ENCODE measurements around the gene RILP.
A peak's percentile ranks its signal among the peaks of the same experiment; 100 is the strongest.

Gene RILP

DNA sequence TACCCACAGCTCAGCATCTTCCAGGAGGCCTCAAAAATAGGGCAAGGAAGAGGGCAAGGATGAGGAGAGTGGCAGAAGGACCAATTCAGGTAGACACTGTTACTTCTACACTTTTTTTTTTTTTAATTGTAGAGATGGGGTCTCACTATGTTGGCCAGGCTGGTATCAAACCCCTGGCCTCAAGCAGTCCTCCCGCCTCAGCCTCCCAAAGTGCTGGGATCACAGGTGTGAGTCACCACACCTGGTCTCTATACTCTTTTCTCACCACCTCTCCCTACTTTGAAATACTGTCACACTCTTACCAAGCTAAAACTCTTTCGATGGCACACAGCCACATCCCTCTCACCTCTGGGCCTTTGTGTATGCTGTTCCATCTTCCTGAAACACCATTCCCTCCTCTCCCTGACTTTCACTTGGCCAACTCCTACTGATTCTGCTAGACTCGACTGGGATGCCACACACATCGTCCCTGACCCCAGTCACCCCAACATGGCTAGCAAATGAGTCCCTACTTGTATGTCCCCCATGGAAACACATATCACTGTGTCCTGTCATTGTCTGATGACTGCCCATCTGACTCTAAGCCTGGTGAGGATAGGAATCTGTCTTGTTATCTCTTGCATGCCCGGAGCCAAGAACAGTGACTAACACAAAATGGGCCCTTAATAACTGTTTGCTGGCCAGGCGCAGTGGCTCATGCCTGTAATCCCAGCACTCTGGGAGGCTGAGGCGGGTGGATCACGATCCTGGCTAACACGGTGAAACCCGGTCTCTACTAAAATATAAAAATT, 13.8 kb downstream of the RILP start:
- intact Hi-C loops (cut with DNase I), result no loop called here
- no peak for DNase-seq

DNA sequence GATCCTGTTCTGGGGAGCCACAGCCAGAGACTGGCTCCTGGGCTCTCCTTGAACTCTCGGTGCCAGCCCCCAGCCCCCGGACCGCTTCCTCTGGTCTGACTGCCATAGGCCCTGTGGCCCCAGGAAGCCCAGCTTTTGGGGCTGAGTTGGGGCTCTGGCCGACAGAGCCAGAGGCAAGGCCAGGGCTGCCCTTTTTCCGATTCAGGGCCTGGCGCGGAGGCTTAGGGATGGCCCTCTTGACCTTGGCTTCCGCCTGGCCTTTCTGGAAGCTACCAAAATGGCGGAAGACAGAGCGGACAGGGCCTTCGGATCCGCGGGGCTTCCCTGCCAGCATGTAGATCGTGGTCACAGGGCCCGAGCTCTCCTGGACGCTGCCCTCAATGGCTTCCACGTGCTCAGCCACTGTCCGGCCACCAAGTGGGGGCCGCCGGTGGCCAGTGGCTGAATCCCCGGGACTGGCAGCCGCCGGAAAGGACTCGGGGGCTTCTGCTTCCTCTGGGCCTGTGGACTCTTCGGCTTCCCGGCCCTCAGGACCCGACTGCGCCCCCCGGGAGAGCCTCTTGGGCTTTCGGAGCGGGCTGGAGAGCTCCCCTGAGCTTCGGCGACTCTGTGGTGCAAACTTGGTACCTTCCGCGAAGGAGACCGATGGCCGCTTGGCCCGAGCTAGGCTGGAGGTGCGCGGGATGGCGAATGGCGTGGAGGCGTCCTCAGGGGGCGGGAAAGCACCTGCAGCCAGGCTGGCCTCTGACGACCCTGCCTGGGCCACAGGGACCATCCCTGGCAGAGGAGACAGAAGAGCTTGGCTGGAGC, 14.6 kb downstream of the RILP start:
- no peak for DNase-seq
- intact Hi-C loops (cut with DNase I), result no loop called here

DNA sequence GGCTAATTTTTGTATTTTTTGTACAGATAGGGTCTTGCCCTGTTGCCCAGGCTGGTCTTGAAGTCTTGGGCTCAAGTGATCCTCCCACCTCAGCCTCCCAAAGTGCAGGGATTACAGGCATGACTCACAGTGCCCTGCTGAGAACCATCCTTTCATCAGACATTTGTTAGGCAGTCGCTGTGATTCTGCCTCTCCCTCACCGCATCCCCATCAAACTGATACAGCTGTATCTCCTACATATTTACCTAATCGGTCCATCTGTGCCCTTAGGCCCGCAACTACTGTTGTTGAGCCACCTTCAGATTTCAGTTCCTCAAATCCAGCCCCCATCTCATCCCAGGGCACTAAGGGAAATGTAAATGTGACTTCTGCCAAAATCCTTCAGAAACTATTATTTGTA, 19.0 kb downstream of the RILP start:
- DNase-seq, result no peak
- intact Hi-C loops (cut with DNase I), result loop anchor here (1.0 kb wide), 1 partner anchor 56 kb away; no protein-coding TSS in a partner anchor

DNA sequence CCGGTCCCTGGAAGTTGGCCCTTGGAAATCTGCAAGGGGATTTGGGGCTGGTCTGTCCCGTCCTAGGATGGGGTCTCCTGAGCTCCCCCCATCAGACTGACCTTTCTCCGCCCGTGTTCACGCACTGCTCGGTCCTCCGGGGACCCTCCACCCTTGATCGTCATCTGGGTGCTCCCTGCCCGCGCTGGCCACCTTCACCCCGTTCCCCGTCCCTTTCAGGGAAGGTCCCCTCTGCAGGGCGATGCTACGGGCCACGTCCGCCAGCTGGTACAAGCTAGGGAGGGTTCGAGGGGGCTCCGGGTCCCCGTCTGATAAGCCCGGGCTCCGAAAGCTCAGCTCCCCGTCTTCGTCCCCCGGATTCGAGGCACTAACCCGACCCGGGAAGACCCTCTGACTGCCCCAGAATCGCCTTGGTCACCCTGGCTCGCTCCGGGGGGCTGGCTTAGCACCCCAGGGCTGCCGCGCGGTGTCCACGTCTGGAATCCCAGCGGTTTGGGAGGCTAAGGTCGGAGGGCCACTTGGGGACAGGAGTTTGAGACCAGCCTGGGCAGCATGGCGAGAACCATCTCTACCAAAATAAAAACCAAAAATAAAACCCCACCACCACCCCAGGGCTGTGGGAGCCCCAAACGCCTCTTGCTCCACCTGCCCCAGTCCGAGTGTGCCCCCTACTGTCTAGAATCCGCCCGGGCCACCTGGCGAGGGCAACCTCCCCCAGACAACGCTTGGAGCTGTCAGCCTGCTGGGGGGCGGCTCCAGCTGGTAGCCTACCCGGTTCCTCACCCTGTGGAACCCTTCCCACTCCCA, 20.0 kb downstream of the RILP start:
- intact Hi-C loops (cut with DNase I), result loop anchor here (1.0 to 2.0 kb wide), 2 partner anchors 19 to 55 kb away; partner anchors contain the start of gene RILP
- DNase-seq, result peak in 5 of 10 donors; percentile 23 to 90 (median 51)

DNA sequence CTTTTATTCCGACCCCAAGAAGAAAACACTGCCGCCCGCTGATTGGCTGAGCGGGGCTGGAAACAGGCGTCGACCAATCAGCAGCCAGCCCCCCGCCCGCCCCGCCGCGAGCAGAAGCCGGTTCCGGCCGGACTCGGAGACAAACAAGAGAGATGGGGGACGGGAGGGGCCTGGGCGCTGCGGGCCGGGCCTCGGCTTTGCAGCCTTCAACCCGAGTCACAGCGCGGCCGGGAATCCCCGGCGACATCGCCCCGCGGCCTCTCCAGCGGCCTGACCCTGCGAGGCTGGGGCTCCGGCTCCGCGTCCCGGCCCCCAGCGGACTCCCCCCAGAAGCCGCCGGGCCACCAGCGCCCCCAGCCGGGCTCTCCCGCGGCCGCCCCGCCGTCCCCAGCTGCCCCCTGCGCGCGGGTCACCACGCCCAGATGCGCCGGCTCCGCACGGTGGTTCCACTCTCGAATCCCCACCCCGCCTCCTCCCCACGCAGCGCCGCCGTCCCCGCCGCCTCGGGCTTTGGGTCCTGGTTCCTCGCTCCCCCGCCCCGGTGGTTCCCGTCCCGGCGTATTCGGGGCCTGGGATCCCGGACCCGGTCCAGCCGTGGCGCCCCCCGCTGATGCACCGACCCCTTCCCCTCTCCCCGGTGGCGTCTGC, 20.7 kb downstream of the RILP start:
- peak; percentile 94 to 99 (median 96) for DNase-seq
- intact Hi-C loops (cut with DNase I), result loop anchor here (2.0 kb wide), 1 partner anchor 20 kb away; the partner anchor contains the start of gene RILP

DNA sequence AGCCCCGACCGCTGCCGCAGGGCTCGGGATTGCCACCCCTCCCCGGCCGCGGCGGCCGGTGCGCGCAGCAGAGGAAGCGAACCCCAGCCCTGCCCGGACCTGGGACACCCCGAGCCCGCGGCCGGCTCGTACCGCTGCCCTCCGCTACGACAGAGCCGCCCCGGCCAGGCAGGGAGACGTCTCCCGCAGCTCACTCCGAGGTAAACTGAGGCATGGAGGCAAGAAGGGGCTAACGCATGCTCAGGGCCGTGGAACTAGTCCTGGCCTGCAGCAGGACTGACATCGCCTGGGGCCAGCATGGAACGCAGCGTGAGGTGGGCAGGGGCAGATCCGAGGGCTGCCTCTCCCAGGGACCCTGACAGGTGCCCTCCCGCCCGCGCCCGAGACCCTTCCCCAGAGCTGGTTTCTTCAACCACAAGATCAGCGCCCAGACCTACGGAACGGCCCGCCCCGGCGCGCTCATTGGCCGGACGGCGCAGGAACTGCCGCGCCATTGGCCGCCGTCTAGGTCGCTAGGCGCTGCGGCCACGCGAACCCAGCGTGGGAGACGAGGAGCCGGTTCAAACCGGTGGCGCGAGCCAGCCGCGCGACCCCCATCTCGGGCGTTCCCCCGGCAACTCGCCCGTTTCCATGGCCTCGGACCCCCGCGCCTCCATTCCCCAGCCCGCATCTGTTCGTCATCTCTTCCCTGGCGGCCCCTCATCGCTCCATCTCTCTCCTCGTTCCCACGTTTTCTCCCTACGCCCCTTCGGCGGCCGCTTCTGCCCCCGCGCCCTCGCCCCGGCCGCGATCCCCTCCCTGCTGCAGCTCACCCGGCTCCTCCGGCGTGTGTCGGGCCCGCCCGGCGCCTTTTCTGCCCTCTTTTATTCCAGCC, 21.4 kb downstream of the RILP start, which contains the start of gene SLC43A2:
TSS of gene SLC43A2 (minus strand) at position 853 of the 874 bp plus-strand sequence. CDS start 960 bp downstream, outside the sequence.
- intact Hi-C loops (cut with DNase I), result loop anchor here (2.0 kb wide), 1 partner anchor 21 kb away; the partner anchor contains the start of gene RILP
- peak; percentile 80 to 98 (median 88) for DNase-seq

DNA sequence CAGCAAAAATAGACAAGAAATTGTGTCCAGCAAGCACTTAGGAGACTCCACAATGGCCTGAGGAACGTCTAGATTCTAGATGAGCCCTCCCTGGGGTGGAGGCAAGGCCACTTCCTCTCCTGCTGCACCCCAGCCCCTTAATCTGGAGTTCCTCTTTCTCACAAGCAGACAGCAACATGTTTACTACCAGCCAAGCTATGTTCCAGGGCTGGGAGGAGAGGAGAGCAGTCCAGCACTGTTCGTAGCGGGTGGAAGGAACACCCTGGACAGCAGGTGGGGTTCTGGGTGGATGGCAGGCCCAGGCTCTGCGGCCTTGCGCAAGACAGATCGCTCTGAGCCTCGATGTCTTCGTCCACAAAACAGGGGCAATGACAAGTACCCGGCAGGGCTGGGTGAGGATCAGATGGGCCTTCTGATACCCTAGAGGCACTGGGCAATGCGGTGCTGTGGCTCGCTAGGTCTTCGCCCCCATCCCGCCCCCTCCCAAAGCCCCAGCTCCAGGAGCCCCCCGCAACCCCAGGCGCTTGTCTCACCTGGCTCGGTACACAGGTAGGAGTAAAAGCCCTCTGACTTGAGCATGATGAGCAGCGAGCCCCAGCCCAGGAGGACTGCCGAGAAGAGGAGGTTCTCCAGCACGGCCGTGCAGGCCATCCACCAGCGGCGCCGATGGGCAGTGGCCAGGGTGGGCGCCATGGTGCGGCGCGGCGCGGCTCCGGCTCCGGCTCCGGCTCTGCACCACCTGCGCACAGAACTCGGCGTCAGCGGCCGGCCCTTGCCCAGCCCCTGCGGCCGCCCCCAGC, 22.3 kb downstream of the RILP start:
- intact Hi-C loops (cut with DNase I), result no loop called here
- peak in 2 of 10 donors; percentile 44 to 90 for DNase-seq

DNA sequence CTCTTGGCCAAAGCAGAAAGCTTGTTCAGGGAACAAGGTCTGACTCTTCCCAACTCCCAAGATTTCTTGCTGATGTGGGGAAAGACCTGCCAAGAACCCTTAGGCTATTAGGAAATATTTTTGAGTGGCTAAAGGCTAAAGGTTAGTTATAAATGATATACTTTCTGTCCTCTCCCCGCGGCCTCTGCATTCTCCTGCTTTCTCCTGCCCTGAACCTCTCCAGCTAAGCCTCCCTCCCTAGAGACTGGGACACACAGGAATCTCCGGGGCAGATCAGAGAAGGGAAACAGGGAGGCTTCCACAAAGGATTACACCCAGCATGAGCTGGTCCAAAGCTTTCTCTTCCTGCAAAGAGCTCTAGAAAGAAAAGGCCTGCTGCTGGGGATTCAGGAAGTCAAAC, 23.3 kb downstream of the RILP start:
- no peak for DNase-seq
- intact Hi-C loops (cut with DNase I), result no loop called here

DNA sequence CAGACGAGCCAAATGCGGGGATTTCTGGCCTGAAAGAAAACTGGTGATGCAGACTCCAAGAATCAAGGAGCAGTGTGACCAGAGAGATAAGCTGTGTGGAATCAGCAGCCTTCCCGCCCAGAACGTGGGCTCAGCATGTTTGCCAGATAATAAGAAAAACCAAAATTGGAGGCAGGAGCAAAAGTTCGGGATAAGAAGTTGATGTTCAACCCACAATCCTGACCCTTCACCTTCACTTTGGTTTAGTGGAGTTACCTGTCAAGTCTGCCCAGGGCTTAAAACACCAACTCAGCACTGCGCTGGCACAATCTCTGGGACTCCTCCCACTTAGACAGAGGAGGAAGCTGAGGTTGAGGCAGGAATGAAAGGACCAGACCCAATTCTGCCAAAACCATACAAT, 24.1 kb downstream of the RILP start:
- intact Hi-C loops (cut with DNase I), result no loop called here
- DNase-seq, result no peak

DNA sequence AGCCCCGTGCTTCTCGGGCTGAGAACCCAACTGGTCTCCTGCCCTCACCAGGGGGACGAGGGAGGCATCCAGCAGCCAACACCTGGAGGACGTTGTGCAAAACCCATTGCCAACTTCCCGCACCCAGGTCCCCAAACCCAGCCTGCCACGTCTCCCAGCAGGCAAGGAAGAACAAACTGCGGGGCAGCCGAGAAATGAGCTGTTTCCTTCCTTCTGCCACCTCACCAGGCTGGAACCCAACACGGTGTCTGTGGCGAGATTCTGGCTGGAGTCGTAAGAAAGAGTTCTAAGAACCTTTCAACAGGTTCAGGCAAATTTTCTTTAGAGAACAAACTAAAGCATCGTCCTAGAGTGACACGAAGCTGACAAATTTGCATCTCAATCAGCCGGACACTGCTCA, 24.6 kb downstream of the RILP start:
- intact Hi-C loops (cut with DNase I), result no loop called here
- no peak for DNase-seq

DNA sequence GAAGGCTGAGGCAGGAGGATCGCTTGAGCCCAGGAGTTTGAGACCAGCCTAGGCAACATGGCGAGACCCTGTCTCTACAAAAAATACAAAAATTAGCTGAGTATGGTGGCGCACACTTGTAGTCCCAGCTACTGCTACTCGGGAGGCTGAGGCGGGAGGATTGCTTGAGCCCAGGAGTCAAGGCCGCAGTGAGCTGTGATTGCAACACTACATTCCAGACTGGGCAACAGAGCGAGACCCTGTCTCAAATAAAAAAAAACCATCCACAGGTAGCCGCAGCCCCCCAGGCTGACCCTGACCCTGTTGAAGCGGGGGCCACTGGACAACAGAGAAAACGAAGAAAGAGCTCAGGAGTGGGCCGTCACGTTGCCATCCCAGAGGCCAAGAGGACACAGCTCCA, 25.0 kb downstream of the RILP start:
- DNase-seq, result no peak
- intact Hi-C loops (cut with DNase I), result no loop called here

DNA sequence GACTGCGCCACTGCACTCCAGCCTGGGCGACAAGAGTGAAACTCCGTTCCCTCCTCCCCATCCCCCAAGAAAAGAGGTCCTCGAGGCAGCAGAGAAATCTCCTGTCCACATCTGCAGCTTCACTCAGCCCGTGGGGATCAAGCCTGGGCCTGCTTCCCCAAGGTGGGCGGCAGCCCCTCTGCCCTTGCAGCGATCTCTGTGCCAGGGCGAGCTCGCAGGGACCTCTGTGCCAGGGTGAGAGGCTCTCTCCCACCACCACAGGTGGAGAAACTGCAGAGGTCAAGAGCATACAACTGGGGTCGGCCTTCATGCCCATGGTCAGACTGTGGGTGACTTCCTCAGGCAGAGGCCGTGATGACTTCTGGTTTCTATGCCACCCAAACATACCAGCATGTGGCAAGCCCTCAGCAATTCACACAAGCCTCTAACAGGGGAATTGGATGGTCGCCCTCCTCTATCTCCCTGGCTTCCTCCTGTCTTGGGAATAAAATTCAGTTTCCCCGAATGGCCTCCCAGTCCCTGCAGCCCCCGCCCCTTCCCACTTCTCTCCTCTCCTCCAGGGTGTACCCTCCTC, 26.5 kb downstream of the RILP start:
- intact Hi-C loops (cut with DNase I), result no loop called here
- no peak for DNase-seq

DNA sequence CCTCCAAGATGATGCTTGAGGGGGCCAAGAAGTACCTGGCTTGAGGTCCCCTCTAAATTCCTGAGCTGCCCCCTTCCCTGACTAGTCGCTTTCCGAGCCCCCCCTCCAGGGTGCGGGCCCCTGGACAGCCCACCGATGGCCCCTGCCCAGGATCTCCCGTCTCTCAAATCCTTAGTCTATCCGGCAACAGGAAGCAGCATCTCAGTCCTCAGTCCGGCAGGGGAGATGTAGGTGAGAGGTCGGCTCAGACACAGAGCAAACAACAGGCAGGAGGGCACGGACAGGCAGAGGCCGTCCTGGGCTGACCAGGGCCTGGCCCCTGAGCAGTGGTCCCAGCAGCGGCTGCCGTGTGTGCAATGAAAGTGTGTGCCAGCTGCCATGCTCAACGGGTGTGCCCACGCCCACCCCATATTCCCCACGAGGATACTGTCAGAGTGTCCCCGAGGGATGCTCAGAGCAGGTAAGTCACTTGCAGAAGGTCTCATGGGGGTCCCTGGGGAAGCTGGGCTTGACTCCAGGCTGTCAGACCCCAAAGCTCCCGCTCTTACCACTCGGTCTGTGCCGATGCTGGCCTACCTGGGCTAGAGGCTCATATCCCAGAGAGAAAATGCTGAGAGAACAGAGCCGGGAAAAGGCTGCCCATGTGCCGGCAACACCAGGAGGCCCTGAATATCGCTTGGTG, 28.3 kb downstream of the RILP start:
- intact Hi-C loops (cut with DNase I), result no loop called here
- no peak for DNase-seq

DNA sequence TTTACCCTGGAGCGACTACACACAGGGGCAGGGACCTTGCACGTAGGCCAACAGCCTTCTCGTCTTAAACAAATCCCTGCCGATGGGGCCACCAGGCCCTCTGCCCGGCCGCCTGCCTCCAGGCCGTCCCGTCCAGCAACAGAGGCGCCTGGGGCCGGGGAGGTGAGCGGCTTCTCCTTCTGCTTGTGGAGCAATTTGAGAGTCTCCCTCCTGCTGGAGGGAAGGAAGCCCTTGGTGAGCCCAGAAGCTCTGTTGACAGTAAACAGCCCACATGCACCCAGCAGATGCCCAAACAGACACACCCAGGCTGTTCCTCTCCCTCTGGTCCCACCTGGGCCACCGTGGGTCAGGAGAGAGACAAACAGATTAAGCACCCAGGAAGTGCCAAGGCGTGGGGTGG, 29.2 kb downstream of the RILP start:
- DNase-seq, result no peak
- intact Hi-C loops (cut with DNase I), result no loop called here

DNA sequence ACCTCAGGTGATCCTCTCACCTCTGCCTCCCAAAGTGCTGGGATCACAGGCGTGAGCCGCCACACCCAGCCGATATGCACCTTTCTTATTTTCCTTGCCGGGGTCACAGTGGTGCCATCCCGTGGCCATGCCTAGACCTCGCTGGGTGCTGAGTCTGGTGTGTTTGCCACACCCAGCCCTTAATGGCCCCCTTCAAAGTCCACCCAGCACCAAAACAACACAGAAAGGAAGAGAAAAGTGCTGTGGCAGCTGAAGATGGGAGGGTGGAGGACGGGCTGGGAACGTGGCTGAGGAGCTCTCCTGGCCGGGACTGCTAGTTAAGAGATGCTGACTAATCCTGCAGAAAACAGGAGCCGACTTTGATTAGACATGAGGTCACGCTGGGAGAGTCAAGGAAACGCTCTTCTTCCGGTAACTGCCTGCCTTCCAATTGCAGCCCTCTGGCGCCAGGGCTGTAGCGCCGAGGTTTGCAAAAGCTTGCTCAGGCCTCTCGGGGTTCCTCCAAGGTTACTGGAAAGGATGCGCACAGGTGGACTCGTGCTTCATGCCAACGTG, 32.0 kb downstream of the RILP start:
- DNase-seq, result no peak
- intact Hi-C loops (cut with DNase I), result no loop called here

DNA sequence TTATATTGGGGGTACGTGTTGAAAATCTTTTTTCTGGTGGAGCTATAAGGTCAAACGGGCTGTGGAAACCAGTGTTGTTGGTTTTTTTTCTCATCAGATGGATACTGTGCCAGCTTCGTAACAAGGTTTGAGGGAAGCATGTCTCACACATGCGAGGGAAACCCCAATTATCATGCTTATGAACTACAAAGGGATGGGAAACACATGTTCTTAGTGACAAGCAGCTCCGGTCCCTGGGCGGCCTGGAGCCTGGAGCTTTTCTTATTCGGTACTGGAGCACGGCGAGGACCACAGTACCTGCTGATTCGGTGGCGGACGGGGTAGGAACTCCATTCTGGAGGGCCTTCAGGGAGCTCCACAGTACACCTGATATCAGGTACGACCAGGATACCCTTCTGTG, 33.6 kb downstream of the RILP start:
- DNase-seq, result no peak
- intact Hi-C loops (cut with DNase I), result no loop called here

DNA sequence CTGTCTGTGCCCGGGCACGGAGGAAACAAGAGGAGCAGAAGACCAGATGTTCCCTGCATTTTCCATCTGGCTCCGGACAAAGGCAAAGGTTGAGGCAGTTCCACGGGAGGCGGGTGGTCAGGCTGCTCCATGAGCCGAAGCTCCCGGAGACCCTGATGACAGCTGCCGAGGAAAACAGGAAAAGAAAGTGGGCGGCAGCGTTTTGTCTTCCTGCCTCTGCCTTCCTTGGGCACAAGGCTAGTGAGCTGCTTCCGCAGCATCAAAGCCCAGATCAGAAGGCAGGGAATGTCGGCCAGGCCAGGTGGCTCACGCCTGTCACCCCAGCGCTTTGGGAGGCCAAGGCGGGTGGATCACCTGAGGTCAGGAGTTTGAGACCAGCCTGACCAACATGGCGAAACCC, 37.3 kb downstream of the RILP start:
- intact Hi-C loops (cut with DNase I), result no loop called here
- DNase-seq, result no peak
